Sigmoid colon (tissue), 4 donors: Measurements from ENCODE around the gene SLC9C2.

Experiments used
- CTCF ChIP-seq, 4 experiments: fragments of 450-650 bp in 3 of 4; fragments of 200-600 bp in 1 of 4; IDR thresholded peaks; one replicate each; pipeline ENCODE4 v1.5.1; 2016 to 2019; ENCODE audit warnings: antibody characterized with exemption in 4 of 4, mild to moderate bottlenecking in 3 of 4, moderate library complexity in 2 of 4
- POLR2A ChIP-seq, 2 donors: fragments of 450-650 bp; IDR thresholded peaks; one replicate each; pipeline ENCODE4 v1.6.1; 2016; ENCODE audit warnings: antibody characterized with exemption in 2 of 2, mild to moderate bottlenecking in 2 of 2, moderate library complexity in 2 of 2
- POLR2AphosphoS5 ChIP-seq, 4 donors: sonication (generic); formaldehyde crosslinking; IDR thresholded peaks; one replicate each; pipeline ENCODE4 v1.6.1; 2017; ENCODE audit warnings: antibody characterized with exemption in 4 of 4

- TF ChIP-seq CTCF (IDR thresholded peaks at IDR 0.05) (no peak), POLR2AphosphoS5 (IDR thresholded peaks at IDR 0.05) (no peak), POLR2A (IDR thresholded peaks at IDR 0.05) (no peak)
These were observed 14.0 kb upstream of the SLC9C2 start for GRCh38 chr1:173616859-173617258.
